ENCODE results near the gene MCOLN2. TPM values are rescaled to one million over a fixed set of nuclear protein-coding genes. Genes with fewer than 3 reads are reported as not detected.

MCOLN2 gene
- total RNA-seq (2014; rRNA removed; shearing (Covaris generic)) = 1.0 TPM in 1 of 2 replicates, not detected in the other
- 0.25 and 0.31 TPM in 2 replicates for polyA plus RNA-seq (2016; fragmentation: Nextera tagmentation; extraction: Ambion mirVana)

GRCh38 chr1:84996846-84997666 is at the start of gene MCOLN2:
MCOLN2 (minus strand) TSS chr1:84997113; CDS start chr1:84996872, 241 bp downstream.
- in situ Hi-C loops (cut with MboI) = no loop called here
- H3K27ac ChIP-seq = no peak within 1 kb of the TSS
- H3K4me1 ChIP-seq (ENCODE audit: insufficient read depth) = peaks cover 5% of the 10 kb centered on the region; the same call in 1 of the 2 replicates
- WGBS, 2 experiments (ENCODE audit: low coverage in 1 of 2, low lambda C conversion rate in 2 of 2, missing lambda C conversion rate in 2 of 2) = 1% methylated on average over 48 to 71 of the region's 87 CpGs
- H3K9me2 ChIP-seq (ENCODE audit: insufficient read depth) = no peaks in the 10 kb centered on the region
- H3K4me3 ChIP-seq = peak within 1 kb of the TSS; percentile 72
- H3F3A ChIP-seq (ENCODE audit: insufficient read depth) = no peaks in the 10 kb centered on the region
- DNase-seq = peak; percentile 65
- no peaks in the 10 kb centered on the region for H3K9me3 ChIP-seq (ENCODE audit: low read depth)
- peak within 1 kb of the TSS; percentile 78 for H3K4me2 ChIP-seq (ENCODE audit: unreplicated experiment)
- peak within 1 kb of the TSS; percentile 89 for H2AFZ ChIP-seq
- TF ChIP-seq EZH2phosphoT487 (IDR thresholded peaks at IDR 0.05; ENCODE audit: insufficient read depth, low read depth) = no peak
- TF ChIP-seq EZH2 (IDR thresholded peaks at IDR 0.05; ENCODE audit: insufficient read depth, poor library complexity, severe bottlenecking) = no peak
- H3K9ac ChIP-seq = peak within 1 kb of the TSS; percentile 24
- H3K36me3 ChIP-seq (ENCODE audit: low read depth) = no peaks in the 10 kb centered on the region
- no peaks in the 10 kb centered on the region for H3K79me2 ChIP-seq (ENCODE audit: insufficient read depth)
- peaks cover 28% of the 10 kb centered on the region for H3K27me3 ChIP-seq (replicated peaks; ENCODE audit: insufficient read depth)
- no peaks in the 10 kb centered on the region for H4K20me1 ChIP-seq (ENCODE audit: insufficient read depth)

- Histone ChIP-seq H3K27me3 (replicated peaks; ENCODE audit: insufficient read depth) (peaks cover 12% of the 10 kb centered on the region), H4K20me1 (ENCODE audit: insufficient read depth) (no peaks in the 10 kb centered on the region), H3K79me2 (ENCODE audit: insufficient read depth) (no peaks in the 10 kb centered on the region), H3K27ac (no peak overlapping the region), H3F3A (ENCODE audit: insufficient read depth) (no peaks in the 10 kb centered on the region), H3K9me3 (ENCODE audit: low read depth) (no peaks in the 10 kb centered on the region), H3K36me3 (ENCODE audit: low read depth) (no peaks in the 10 kb centered on the region), H3K4me1 (ENCODE audit: insufficient read depth) (no peaks in the 10 kb centered on the region), H2AFZ (no peak overlapping the region), H3K9me2 (ENCODE audit: insufficient read depth) (no peaks in the 10 kb centered on the region), H3K4me2 (ENCODE audit: unreplicated experiment) (no peak overlapping the region), H3K4me3 (no peak overlapping the region), H3K9ac (no peak overlapping the region)
- in situ Hi-C loops (cut with MboI) = no loop called here
- no peak for DNase-seq
- TF ChIP-seq EZH2phosphoT487 (IDR thresholded peaks at IDR 0.05; ENCODE audit: insufficient read depth, low read depth) = no peak
- no peak for TF ChIP-seq EZH2 (IDR thresholded peaks at IDR 0.05; ENCODE audit: insufficient read depth, poor library complexity, severe bottlenecking)
Observed at GRCh38 chr1:85042413-85042812, 45.5 kb upstream of the MCOLN2 start.

DNA sequence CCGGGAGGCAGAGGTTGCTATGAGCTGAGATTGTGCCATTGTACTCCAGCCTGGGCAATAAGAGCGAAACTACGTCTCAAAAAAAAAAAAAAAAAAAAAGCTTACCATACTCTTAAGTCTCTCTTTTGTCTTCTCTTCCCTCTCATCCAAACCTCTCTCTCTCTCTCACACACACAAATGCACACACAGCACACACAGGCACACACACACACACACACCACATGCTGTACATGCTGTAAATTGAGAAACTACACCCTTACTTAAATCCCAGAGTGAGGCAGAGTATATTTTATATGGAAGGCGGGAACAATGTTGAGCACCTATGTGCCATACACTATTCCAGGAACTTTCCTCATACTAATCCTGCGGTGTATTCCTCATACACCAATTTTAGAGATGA is 44.9 kb upstream of the MCOLN2 start:
- Histone ChIP-seq H3K4me1 (ENCODE audit: insufficient read depth) (no peaks in the 10 kb centered on the region), H3K4me3 (no peak overlapping the region), H2AFZ (no peak overlapping the region), H3K9ac (no peak overlapping the region), H3K9me3 (ENCODE audit: low read depth) (no peaks in the 10 kb centered on the region), H3K27me3 (replicated peaks; ENCODE audit: insufficient read depth) (peaks cover 5% of the 10 kb centered on the region), H4K20me1 (ENCODE audit: insufficient read depth) (no peaks in the 10 kb centered on the region), H3K27ac (no peak overlapping the region), H3F3A (ENCODE audit: insufficient read depth) (no peaks in the 10 kb centered on the region), H3K36me3 (ENCODE audit: low read depth) (no peaks in the 10 kb centered on the region), H3K79me2 (ENCODE audit: insufficient read depth) (no peaks in the 10 kb centered on the region), H3K4me2 (ENCODE audit: unreplicated experiment) (no peak overlapping the region), H3K9me2 (ENCODE audit: insufficient read depth) (no peaks in the 10 kb centered on the region)
- TF ChIP-seq EZH2phosphoT487 (IDR thresholded peaks at IDR 0.05; ENCODE audit: insufficient read depth, low read depth) = no peak
- in situ Hi-C loops (cut with MboI) = no loop called here
- no peak for DNase-seq
- WGBS, 2 experiments (ENCODE audit: low coverage in 1 of 2, low lambda C conversion rate in 2 of 2, missing lambda C conversion rate in 2 of 2) = 89 to 93% methylated on average over 3 to 5 of the region's 5 CpGs

- no peaks in the 10 kb centered on the region for H3F3A ChIP-seq (ENCODE audit: insufficient read depth)
Observed at GRCh38 chr1:85033221-85033620, 36.3 kb upstream of the MCOLN2 start.

More at GRCh38 chr1:85033221-85033620, 36.3 kb upstream of the MCOLN2 start:
- H3K9me2 ChIP-seq (ENCODE audit: insufficient read depth) = no peaks in the 10 kb centered on the region
- no peaks in the 10 kb centered on the region for H3K9me3 ChIP-seq (ENCODE audit: low read depth)
- no peaks in the 10 kb centered on the region for H4K20me1 ChIP-seq (ENCODE audit: insufficient read depth)
- H3K36me3 ChIP-seq (ENCODE audit: low read depth) = no peaks in the 10 kb centered on the region
- H3K4me3 ChIP-seq = no peak overlapping the region
- DNase-seq = no peak
- no peaks in the 10 kb centered on the region for H3K4me1 ChIP-seq (ENCODE audit: insufficient read depth)
- H3K27me3 ChIP-seq (replicated peaks; ENCODE audit: insufficient read depth) = no peaks in the 10 kb centered on the region
- no peak overlapping the region for H3K4me2 ChIP-seq (ENCODE audit: unreplicated experiment)
- no peak overlapping the region for H3K27ac ChIP-seq
- in situ Hi-C loops (cut with MboI) = no loop called here
- no peak overlapping the region for H2AFZ ChIP-seq
- TF ChIP-seq EZH2phosphoT487 (IDR thresholded peaks at IDR 0.05; ENCODE audit: insufficient read depth, low read depth) (no peak), EZH2 (IDR thresholded peaks at IDR 0.05; ENCODE audit: insufficient read depth, poor library complexity, severe bottlenecking) (no peak)
- no peaks in the 10 kb centered on the region for H3K79me2 ChIP-seq (ENCODE audit: insufficient read depth)
- 81% methylated on average over 2 of the region's 2 CpGs for WGBS, 2 experiments (ENCODE audit: low coverage in 1 of 2, low lambda C conversion rate in 2 of 2, missing lambda C conversion rate in 2 of 2)
- no peak overlapping the region for H3K9ac ChIP-seq
